GM21529 (cell line): ENCODE results near the gene LPAR1.

Experiments used
- ATAC-seq: cut with Tn5 transposase; IDR thresholded peaks from one replicate; pipeline ENCODE4 v1.9.1; 2021; ENCODE audit not compliant: unreplicated experiment

The LPAR1 gene

DNA sequence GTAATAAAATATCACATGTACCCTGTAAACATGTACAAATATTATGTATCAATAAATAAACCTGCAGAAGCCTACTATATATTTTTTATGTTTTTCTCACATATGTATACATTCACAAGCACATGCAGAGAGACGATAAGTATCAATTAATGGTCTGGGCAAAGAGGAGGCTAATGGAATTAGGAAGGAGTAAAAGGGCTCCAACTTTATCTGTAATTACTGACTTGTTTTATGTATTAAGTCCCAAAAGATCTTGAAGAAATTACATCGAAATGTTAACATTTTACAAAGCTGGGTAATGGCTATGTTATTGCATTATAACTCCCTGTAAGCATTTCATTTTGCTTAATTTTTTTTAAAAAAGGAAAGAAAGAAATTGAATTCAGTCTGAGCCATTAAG, 78.0 kb downstream of the LPAR1 start:
- no peak for ATAC-seq

DNA sequence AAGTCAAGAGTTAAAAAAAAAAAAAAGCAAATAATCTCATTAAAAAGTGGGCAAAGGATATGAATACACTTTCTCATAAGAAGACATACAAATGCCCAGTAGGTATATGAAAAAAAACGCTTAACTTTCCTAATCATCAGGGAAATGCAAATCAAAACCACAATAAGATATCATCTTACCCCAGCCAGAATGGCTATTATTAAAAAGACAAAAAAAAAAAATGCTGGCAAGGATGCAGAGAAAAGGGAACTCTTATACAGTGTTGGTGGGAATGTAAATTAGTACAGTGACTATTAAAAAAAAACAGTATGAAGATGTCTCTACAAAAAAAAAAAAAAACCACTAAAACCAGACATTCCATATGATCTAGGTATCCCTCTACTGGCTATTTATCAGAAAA, 79.4 kb downstream of the LPAR1 start:
- ATAC-seq = no peak

DNA sequence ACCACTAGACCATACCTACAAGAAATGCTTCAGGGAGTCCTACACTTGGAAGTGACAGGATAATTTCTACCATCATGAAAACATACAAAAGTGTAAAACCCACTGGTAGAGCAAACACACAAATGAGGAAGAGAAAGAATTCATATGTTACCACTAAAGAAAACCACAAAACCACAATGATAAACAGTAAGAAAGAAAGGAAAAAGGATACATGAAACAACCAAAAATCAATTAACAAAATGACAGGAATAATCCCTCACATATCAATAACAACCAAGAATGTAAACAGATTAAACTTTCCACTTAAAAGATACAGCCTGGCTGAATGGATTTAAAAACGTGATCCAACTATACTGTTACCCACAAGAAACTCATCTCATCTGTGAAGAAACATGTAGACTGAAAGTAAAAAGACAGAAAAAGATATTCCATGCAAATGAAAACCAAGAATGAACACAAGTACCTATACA, 83.4 kb downstream of the LPAR1 start:
- ATAC-seq = peak; percentile 55

- ATAC-seq = no peak
Observed at GRCh38 chr9:110952540-110952859, 85.8 kb downstream of the LPAR1 start.

DNA sequence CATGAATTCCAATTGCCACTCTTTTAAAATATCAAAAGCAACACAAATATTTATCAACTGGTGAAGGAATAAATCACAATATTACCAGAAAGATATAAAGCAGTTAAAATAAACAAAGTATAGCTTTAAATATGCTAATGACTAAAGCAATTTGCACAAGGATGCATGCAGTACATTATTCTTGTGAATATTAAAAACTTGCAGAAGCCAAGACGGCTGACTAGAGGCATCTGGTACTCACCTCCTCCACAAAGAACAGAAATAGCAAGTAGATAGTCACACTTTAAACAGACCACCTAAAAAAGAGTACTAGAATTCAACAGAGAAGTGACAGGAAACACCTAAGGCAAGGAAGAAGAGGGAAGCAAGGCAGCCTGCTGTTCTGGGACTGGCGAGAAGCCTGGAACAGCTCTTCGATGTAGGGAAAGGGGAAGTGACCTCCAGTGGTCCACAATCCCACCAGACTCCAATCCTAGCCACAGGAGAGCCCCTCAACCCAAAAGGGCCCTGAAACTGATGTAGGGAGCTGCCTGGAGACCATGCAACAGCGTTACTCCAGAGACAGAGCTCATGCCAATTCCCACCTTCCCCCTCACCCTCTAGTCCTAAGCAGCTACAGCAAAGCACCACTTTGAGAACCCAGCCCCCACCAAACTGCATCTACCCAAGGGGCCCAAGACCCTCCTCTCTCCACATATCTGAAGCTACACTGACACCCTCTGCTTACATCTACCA, 86.3 kb downstream of the LPAR1 start:
- no peak for ATAC-seq

DNA sequence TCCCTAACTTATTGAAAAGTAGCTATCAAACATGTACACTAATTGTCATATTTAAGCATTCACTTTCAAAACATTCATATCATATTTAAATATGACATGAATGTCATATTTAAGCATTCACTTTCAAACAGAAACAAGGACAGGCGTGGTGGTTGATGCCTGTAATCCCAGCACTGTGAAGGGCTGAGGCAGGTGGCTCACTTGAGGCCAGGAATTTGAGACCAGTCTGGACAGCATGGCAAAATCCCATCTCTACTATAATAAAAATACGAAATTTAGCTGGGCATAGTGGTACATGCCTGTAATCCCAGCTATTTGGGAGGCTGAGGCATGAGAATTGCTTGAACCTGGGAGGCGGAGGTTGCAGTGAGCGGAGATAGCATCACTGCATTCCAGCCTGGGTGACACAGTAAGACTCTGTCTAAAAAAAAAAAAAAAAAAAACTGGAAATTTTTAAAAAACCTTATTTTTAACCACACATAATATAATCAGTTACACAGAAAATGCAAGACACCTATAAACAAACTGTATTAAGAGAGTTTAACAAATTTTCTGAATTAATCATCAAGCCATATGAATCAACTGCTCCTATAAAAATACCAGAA, 88.1 kb downstream of the LPAR1 start:
- ATAC-seq = no peak

- ATAC-seq = no peak
Observed at GRCh38 chr9:110949081-110949480, 89.2 kb downstream of the LPAR1 start.

DNA sequence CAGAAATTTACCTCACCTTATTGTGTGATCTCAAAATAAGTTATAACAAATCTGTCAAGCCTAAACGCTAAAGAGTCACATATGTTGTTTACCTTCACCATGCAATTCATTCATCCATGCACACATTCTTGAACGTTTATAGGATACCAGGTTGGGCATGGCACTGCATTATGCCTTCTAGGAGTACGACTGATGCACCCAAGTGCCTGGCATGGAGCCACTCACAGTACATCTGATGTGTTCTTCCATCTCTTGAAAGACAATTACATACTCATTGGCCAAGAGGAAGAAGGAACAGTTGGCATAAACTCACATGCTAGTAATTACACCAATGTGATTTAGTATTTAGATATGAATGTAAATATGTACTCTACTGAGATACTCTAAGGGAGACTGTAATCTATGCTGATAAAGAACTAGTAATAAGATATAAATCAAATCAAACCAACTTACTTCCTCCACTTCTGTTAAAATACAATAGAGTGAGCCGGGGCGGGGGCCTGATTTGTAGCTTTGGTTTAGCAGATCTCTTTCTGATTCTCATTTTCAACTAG, 90.7 kb downstream of the LPAR1 start:
- ATAC-seq = no peak

- ATAC-seq = no peak
Observed at GRCh38 chr9:110942522-110942921, 95.7 kb downstream of the LPAR1 start.

- no peak for ATAC-seq
Observed at GRCh38 chr9:110940951-110941557, 97.2 kb downstream of the LPAR1 start.

- ATAC-seq = no peak
Observed at GRCh38 chr9:110939573-110939972, 98.7 kb downstream of the LPAR1 start.

DNA sequence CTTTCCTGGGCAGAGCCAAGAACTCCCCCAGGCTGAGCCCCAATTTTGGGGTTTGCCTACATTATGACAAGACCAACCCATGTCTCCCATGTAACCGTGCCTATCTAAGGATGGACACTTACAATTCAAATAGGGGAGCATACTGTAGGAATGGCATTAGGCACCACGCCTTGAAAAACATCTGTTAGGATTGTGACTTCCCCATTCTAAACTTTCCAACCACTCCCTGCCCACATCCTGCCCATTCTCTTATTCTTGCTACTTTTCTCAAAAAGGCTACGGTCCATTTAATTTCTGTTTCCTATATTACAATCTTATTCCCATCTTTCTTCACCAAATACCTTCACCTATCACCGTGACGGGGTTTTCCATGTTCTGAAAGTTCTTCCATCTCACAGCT, 99.2 kb downstream of the LPAR1 start:
- no peak for ATAC-seq

DNA sequence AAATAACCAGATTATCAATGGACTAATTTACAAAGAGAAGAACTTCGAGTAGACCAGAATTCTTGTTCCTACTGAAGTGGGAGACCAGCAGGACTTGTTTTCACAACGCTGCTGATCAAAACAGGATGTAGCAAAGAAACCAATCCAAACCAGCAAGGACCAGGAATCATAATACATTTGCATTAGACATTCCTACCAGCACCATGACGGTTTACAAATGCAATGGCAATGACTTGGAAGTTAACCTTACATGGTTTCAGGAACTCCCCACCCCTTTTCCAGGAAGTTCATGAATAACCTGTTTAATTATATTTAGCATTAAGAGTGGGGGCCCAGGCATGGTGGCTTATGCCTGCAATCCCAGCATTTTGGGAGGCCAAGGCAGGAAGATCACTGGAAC, 100.0 kb downstream of the LPAR1 start:
- ATAC-seq = no peak

DNA sequence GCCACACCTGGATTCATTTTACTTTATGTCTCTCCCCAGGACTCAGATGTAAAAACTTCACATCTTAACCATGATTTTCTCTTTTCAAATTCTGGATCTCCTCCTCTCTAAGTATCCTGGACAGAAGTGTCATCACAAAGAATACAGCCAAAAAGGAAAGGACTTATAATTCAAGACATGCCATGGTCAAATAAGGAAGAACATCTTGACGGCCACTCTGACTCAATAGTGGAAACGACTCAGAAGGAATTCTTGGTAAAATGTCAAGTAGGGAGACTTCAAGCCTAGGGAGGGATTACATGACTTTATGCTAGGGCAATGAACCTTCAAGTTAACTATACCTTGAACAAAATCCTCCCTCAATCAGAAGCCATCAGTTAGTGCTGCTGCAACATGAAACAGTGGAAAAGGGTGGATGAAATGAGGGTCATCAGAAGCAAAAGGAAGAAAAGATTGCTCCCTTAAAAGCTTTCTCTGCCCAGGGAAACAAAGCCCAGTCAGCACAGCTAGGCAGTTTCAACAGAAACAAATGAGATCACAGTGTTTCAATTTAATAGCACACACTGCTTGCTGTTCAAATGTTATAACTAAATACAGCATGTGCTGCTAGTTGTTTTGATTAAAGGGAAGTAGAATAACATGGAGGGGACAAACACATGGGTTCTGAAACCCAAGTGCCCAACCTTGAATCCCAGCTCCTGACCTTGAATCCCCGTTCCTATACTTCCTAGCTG, 101.4 kb downstream of the LPAR1 start:
- no peak for ATAC-seq

- no peak for ATAC-seq
Observed at GRCh38 chr9:110936237-110936636, 102.0 kb downstream of the LPAR1 start.

DNA sequence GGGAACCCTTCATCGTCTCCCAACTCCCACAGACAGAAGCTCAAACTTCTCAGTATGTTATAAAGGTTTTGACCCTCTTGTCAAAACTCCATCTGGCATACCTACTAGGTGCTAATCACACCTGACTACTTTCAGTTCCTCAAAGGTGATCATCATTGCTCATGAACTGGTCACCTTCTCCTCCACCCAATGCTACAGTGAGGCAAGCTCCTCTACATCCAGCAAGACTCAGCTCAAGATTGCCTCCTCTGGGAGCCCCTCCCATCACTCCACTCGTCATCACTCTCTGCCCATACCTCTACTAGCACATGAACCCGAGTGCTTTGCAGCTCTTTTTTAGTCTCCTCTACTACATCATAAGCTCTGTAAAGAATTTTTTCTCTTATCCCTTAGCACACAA, 102.4 kb downstream of the LPAR1 start:
- no peak for ATAC-seq

DNA sequence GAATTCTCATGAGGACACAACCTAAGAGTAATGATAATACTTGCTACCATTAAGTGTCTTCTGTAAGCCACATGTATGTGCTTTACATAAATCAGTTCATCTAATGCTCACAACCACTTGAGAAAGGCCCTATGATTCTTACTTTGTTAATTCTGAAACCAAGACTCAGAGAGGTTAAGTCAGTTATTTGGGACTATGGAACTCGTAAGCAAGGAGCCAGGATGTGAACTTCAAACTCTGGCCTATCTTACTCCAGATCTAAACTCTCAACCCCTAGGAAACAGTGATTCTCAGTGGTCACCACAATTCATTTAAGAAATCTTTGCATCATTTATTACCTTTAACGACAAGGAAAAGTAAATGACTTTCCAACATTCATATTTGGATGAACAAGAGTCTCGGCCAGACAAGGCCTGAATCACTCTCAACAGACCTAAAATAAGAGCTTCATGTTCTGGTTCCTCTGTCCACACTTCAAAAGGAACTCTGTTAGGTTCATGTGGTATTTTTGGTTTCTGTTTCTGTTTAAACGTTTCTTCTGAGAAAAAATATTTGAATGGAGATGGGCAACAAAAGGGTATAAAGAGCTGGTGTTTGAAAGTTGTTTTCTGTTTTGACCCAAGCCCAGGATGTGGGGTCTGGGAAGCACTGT, 104.8 kb downstream of the LPAR1 start:
- peak; percentile 77 for ATAC-seq

DNA sequence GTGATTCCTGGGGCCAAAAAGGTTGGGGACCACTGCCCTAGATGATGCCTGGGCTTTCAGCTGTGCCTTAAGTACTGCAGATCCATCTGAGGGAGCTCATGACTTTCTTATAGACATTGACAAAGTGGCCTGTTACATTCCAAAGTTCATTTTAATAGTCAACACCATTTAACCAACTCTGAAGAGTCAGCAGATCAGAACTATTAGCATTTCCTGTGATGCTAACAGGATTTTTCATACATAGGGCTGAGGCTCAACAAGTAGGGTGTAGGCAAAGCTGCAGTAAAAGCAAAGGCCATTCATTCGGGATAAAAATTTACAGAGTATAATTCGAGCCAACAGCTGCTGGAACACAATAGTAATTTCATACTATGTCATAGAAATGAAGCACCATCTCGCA, 105.4 kb downstream of the LPAR1 start:
- no peak for ATAC-seq

GRCh38 chr9:110928599-110928998, 109.7 kb downstream of the LPAR1 start:
- ATAC-seq = no peak

GRCh38 chr9:110926828-110927487, 111.3 kb downstream of the LPAR1 start:
- ATAC-seq = no peak

GRCh38 chr9:110923601-110924000, 114.7 kb downstream of the LPAR1 start:
- no peak for ATAC-seq
